Lung (tissue), 12 donors: Measurements from ENCODE around the gene OPRD1. TPM values are rescaled to one million over a fixed set of nuclear protein-coding genes. Genes with fewer than 3 reads are reported as not detected.

Source experiments
- ATAC-seq: fragments of 200-7000 bp; cut with Tn5 transposase; one replicate; pipeline ENCODE4 v1.9.1; 2020; ENCODE audit warnings: moderate number of reproducible peaks; ENCODE audit not compliant: insufficient read depth, low FRiP score
- DNase-seq, 3 donors: peaks; one replicate each; pipeline ENCODE4 v3.0.0-alpha.2; 2013 to 2017
- H3K27ac ChIP-seq, 2 donors: one replicate each; pipeline ENCODE4 v1.5.1; 2013; ENCODE audit warnings: mild to moderate bottlenecking in 2 of 2, moderate library complexity in 2 of 2, control low read depth in 1 of 2, inconsistent platforms in 1 of 2, low read depth in 1 of 2, low read length in 1 of 2
- H3K27me3 ChIP-seq, 3 donors: one replicate each; pipeline ENCODE4 v1.5.1; 2013; ENCODE audit warnings: low read length in 2 of 3; ENCODE audit not compliant: control insufficient read depth in 3 of 3, insufficient read depth in 3 of 3
- H3K36me3 ChIP-seq, 4 donors: one replicate each; pipeline ENCODE4 v1.5.1; 2013; ENCODE audit warnings: low read length in 4 of 4, mild to moderate bottlenecking in 1 of 4, moderate library complexity in 1 of 4; ENCODE audit not compliant: control insufficient read depth in 4 of 4, insufficient read depth in 4 of 4
- H3K4me1 ChIP-seq, 5 donors: one replicate each; pipeline ENCODE4 v1.5.1; 2013; ENCODE audit warnings: low read length in 5 of 5, mild to moderate bottlenecking in 2 of 5, moderate library complexity in 1 of 5; ENCODE audit not compliant: control insufficient read depth in 5 of 5, insufficient read depth in 5 of 5
- H3K4me3 ChIP-seq: one replicate; pipeline ENCODE4 v1.5.1; 2013; ENCODE audit warnings: mild to moderate bottlenecking, control low read depth, moderate library complexity
- H3K9ac ChIP-seq, 2 donors: one replicate each; pipeline ENCODE4 v1.5.1; 2013; ENCODE audit warnings: low read length in 2 of 2, control low read depth in 1 of 2; ENCODE audit not compliant: insufficient read depth in 1 of 2
- H3K9me3 ChIP-seq, 4 donors: one replicate each; pipeline ENCODE4 v1.5.1; 2013; ENCODE audit warnings: low read length in 3 of 4, mild to moderate bottlenecking in 1 of 4, moderate library complexity in 1 of 4; ENCODE audit not compliant: control insufficient read depth in 4 of 4, insufficient read depth in 3 of 4
- WGBS, 2 donors: extraction: QIAGEN DNeasy Blood & Tissue Kit; methylation state at CpG; one replicate each; pipeline ENCODE4 v1.1.7; 2013; 5-methylcytosine and 5-hydroxymethylcytosine counted together
- polyA plus RNA-seq, 2 donors: library from polyadenylated mRNA; stranded (reverse); fragments of 200-250 nt; gene quantifications; one replicate each; pipeline ENCODE4 v1.2.1, GENCODE V29; 2013
- total RNA-seq, 2 donors: library from RNA; depleted of rRNA in 1 of 2; stranded (reverse); fragments of >200 nt in 1 of 2; gene quantifications; one replicate each; pipeline ENCODE4 v1.2.1, GENCODE V29; 2014 to 2021
- TF ChIP-seq, protein P1 (sequence below): IDR thresholded peaks from 2 replicates; pipeline ENCODE4 v1.5.1; 2012; ENCODE audit warnings: mild to moderate bottlenecking; ENCODE audit errors: control extremely low read depth, extremely low read depth
- donor health status: control.
- donor health status: control.
- donor health status: Bipolar disorder and iron deficiency.
- donor health status: healthy.
- donor health status: DM: yes; HTN: yes; CAD: no.

Gene OPRD1
- total and polyA plus RNA-seq, 4 donors, result 0.01 to 0.28 (median 0.02) TPM; not detected in 1

DNA sequence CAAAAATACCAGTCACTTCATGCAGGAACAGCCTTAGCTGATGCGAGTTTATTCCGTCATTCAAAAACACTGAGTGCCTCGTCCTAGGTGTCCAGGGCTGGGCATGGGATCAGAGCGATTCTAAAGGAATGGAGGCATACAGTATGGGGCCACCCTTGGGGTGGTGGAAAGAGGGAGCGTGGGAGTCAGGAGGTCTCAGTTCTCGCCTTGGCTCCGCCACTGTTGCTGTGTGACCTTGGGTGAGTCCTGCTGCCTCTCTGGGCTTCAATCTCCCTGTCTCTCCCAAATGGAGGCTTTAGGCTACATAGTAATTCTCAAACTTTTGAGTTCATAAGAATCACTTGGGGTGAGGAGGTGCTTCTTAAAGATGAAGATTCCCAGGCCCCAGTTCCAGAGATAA, 44.0 kb downstream of the OPRD1 start:
- H3K4me3 ChIP-seq, result no peak overlapping the region
- TF ChIP-seq, protein P1, sequence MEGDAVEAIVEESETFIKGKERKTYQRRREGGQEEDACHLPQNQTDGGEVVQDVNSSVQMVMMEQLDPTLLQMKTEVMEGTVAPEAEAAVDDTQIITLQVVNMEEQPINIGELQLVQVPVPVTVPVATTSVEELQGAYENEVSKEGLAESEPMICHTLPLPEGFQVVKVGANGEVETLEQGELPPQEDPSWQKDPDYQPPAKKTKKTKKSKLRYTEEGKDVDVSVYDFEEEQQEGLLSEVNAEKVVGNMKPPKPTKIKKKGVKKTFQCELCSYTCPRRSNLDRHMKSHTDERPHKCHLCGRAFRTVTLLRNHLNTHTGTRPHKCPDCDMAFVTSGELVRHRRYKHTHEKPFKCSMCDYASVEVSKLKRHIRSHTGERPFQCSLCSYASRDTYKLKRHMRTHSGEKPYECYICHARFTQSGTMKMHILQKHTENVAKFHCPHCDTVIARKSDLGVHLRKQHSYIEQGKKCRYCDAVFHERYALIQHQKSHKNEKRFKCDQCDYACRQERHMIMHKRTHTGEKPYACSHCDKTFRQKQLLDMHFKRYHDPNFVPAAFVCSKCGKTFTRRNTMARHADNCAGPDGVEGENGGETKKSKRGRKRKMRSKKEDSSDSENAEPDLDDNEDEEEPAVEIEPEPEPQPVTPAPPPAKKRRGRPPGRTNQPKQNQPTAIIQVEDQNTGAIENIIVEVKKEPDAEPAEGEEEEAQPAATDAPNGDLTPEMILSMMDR, result no peak
- no peaks in the 10 kb centered on the region for H3K4me1 ChIP-seq
- no peak overlapping the region for H3K9ac ChIP-seq
- H3K36me3 ChIP-seq, result no peaks in the 10 kb centered on the region
- no peaks in the 10 kb centered on the region for H3K9me3 ChIP-seq
- no peak overlapping the region for H3K27ac ChIP-seq
- H3K27me3 ChIP-seq, result no peaks in the 10 kb centered on the region
- 86% methylated on average over 7 of the region's 7 CpGs for WGBS, 2 donors
- ATAC-seq, result no peak
- DNase-seq, result no peak

- WGBS, 2 donors, result 85 to 88% methylated on average over 3 of the region's 3 CpGs
Observed at GRCh38 chr1:28860332-28861073, 48.5 kb downstream of the OPRD1 start.

DNA sequence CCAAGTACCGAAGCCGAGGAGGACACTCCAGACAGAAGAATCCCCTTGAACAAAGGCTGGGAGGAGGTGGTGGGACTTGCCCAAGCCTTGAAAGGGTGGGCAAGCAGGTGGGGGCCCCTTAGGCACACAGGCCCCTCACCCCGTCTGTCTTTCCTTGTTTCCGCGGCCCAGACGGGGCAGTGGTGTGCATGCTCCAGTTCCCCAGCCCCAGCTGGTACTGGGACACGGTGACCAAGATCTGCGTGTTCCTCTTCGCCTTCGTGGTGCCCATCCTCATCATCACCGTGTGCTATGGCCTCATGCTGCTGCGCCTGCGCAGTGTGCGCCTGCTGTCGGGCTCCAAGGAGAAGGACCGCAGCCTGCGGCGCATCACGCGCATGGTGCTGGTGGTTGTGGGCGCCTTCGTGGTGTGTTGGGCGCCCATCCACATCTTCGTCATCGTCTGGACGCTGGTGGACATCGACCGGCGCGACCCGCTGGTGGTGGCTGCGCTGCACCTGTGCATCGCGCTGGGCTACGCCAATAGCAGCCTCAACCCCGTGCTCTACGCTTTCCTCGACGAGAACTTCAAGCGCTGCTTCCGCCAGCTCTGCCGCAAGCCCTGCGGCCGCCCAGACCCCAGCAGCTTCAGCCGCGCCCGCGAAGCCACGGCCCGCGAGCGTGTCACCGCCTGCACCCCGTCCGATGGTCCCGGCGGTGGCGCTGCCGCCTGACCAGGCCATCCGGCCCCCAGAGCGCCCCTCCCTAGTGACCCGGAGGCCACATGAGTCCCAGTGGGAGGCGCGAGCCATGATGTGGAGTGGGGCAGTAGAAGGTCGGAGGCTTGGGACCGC, 50.8 kb downstream of the OPRD1 start:
- ATAC-seq (no peak), DNase-seq (no peak)
- 88 to 94% methylated on average over 66 of the region's 66 CpGs for WGBS, 2 donors
- Histone ChIP-seq H3K27ac (no peak overlapping the region), H3K36me3 (no peaks in the 10 kb centered on the region), H3K4me1 (no peaks in the 10 kb centered on the region), H3K4me3 (no peak overlapping the region), H3K9ac (no peak overlapping the region), H3K27me3 (no peaks in the 10 kb centered on the region), H3K9me3 (no peaks in the 10 kb centered on the region)
- TF ChIP-seq, protein P1, result no peak

More at GRCh38 chr1:28860332-28861073, 48.5 kb downstream of the OPRD1 start:
- DNase-seq (no peak), ATAC-seq (no peak)
- H3K27ac ChIP-seq, result no peak overlapping the region
- no peak overlapping the region for H3K9ac ChIP-seq
- H3K4me3 ChIP-seq, result no peak overlapping the region
- no peaks in the 10 kb centered on the region for H3K36me3 ChIP-seq
- no peaks in the 10 kb centered on the region for H3K9me3 ChIP-seq
- TF ChIP-seq, protein P1, result no peak
- no peaks in the 10 kb centered on the region for H3K27me3 ChIP-seq
- H3K4me1 ChIP-seq, result no peaks in the 10 kb centered on the region
